ENCODE results near the gene SYT2.

SYT2 gene

DNA sequence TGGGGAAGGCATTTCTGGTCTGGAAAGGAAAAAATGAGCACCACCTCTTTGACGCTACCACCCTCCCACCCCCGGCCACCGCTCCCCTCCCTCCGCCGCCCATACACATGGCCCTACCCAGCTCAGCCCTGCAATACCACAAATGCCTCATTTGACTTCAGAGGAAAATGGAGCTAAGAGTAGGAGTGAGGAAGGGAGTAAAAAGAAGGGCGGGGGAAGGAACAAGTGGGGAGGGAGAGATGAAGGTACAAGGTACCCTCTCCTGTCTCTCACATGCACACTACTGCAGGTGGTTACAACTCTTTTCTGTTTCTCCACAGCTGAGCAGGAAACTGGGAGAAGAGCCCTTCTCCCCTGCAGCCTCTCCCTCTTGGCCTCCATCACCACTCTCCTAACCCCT is 7.1 kb downstream of the SYT2 start:
- no peak for DNase-seq

DNA sequence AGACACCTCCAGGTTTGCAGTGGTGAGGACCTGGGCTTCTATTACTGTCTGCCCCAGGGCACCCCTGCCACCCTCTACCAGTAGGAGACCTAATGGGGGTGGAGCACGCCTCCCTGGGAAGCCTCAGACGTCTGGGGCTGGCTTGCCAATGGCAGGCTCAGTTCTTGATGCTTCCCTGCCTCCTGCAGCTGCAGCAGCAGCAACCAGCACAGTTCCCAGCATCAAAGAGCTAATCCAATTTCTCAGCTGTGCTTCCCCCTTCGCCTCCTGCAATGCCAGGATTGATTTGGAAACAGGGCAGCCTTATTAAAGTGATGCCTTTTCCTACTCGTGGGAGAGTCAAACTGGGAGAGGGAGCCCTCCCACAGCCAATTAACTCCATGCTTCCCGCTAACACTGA is 8.2 kb downstream of the SYT2 start:
- no peak for DNase-seq

DNA sequence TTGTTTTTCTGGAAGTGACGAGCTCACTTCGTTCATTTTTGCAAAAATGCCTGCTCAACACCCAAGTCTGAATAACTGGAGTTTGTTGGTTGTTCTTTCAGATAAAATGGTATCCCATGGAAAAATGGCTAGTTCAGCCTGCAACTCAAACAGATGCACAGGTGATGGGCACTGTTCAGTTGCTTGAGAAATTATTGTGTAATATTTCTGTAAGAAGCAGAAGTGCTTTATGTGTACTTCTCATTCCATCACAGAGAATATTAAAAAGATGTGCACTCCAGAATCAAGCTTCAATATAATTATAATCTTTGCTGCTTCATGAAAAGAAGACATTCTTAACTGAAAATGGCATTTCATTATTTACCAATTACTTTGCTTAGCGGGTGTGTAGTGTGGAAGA is 9.1 kb downstream of the SYT2 start:
- DNase-seq, result no peak

DNA sequence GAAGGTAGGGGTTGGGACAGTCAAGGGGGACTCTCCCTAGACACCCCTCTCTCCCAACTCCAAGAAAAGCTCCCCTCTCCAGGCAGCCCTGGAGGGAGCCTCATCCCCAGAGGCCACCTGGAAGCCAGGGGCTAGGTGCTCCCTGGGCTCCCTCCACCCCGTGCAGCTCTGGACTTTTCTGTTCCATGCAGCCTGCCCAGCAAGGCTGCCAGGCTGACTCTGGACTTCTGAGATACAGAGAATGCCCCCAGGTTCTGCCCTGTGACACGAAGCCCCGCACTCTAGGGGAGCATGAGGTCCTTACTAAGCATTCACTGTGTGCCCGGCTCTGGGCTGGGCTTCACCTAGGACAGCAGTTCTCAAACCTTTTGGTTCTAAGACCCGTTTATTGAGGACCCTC is 10.2 kb downstream of the SYT2 start:
- no peak for DNase-seq

DNA sequence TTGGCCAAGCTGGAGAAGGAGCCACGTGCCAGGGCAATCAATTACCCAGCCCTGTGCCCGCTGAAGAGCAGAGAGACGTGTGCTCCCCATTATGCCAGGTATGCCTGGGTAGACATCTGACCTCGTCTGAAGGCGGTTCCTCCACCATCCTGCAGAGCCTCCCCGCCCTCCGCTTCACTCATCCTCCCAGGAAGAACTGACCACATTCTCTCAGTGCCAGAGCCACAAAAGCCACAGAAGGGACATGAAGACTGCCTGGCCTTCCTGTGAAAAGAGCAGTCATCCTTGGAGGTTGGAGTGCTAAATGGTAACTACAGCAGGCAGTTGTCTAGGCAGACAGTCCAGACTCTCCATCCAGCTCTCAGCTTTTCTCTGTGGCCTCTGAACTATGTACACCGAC is 12.0 kb downstream of the SYT2 start:
- no peak for DNase-seq

DNA sequence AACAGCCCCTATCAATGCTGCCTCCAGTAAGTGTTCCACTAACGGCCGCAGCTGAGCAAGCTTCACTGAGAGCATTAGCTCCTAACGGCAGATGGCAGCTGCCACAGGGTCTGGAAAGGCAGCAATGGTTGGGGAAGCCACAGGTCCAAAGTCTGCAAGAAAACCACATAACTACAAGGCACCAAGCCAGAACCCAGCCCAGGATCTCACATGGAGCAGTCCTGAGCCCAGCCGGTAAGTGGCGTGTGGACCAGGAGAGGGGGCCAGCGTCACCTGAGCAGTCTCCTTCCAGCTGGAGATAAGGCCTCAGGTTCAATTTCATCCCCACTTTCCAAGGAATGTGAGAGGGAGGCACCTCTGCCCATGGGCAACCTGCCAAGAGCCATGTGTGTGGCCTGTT is 13.2 kb downstream of the SYT2 start:
- DNase-seq, result no peak

- no peak for DNase-seq
Observed at GRCh38 chr1:202694314-202694713, 15.9 kb downstream of the SYT2 start.

DNA sequence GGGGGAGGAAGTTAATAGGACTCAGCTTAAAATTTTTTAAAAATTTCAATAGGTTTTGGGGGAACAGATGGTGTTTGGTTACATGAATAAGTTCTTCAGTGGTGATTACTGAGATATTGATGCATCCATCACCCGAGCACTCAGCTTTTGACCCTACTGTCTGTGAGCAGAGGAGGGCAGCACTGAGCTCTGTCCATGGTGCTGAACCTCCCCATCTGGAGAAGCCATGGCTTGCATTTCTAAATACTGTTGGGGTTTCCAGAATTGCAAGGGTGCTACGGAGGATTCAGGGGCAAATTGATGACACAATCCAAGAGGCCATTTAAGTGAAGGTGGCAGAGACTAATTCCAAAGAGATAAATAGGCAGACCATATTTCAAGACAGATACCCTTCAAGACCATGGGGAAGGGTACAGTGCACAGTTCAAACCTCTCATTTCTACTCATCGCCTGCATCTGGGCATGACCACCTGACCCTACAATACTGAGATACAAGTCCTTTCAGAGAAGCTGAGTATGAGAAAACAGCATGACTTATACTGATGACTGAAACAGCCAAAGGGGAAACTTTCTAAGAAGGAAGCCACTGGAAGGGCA is 17.2 kb downstream of the SYT2 start:
- DNase-seq, result peak; percentile 77

- no peak for DNase-seq
Observed at GRCh38 chr1:202691816-202692215, 18.4 kb downstream of the SYT2 start.

DNA sequence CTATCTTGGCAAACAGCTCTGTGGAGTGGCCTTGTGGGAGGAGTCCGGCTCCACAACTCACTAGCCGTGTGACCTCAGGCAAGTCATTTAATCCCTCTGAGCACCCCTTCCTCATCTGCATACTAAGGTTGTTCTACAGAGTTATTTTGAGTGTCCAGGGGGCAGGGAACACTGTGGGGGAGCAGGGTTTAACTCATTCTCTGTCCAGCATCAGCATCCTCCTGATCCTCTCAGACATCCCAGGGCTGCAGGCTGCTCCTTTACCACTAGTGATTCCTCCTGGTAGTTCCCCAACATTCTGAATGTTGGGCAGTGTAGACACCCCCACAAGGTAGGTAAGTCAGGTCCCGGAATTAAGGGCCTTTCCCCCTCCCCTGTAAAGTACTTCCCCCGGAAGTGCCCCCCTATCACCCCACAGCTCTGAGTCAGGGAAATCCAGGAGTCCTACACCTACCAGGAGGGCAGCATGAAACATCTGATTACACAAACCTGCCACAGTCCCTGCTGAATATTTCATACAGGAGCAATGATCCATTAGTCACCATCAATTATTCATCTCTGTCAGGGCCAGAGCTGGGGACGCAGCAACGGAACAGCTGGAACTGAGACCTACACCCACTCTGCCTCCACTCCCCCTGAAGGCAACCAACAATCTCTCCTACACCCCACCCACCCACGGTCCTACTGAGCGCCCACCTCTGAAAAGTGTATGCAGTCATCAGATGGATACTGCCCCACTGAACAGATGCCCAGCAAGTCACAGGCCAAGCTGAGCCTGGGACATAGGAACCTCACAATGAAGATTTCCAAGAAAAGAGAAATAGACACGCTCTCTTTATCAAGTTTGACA is 20.5 kb downstream of the SYT2 start:
- no peak for DNase-seq

GRCh38 chr1:202689082-202689481 is 21.2 kb downstream of the SYT2 start:
- DNase-seq, result no peak

- DNase-seq, result no peak
Observed at GRCh38 chr1:202688401-202688800, 21.9 kb downstream of the SYT2 start.

GRCh38 chr1:202687798-202688197 is 22.5 kb downstream of the SYT2 start:
- no peak for DNase-seq

DNA sequence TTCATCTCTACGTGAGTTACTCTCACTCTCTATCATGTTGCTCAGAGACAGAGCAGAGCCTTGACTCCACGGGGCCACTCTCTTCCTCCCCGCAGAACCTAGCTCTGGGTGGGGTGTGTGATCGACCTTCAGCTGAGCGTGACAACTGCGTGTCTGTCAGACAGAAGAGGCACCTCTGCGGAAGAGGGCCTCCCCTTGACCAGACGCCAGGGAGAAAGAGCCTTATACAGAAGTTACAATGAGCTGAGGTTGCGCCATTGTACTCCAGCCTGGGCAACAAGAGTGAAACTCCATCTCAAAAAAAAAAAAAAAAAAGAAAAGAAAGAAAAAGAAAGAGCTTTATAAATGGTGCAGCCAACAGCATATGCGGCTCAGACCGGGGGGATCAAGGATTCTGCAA is 22.9 kb downstream of the SYT2 start:
- DNase-seq, result no peak

GRCh38 chr1:202685641-202686040 is 24.6 kb downstream of the SYT2 start:
- DNase-seq, result no peak

GRCh38 chr1:202684716-202685115 is 25.5 kb downstream of the SYT2 start:
- no peak for DNase-seq

DNA sequence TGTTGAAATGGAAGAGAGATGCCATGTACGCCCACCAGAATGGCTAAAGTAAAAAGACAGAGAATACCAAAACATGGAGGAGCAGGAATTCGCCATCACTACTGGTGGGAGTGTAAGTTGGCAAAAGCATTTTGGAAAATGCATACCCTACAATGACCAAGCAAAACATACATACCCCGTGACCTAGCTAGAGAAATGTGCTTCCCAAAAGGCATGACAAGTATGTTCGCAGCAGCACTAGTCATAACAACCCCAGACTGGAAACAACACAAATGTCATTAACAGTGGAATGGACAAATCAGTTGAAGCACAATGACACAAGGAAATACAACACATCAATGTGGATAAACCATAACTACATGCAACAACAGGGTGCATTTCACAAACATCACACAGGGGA is 27.2 kb downstream of the SYT2 start:
- no peak for DNase-seq

GRCh38 chr1:202682477-202682876 is 27.8 kb downstream of the SYT2 start:
- DNase-seq, result no peak

- DNase-seq, result no peak
Observed at GRCh38 chr1:202681736-202682420, 28.4 kb downstream of the SYT2 start.

DNA sequence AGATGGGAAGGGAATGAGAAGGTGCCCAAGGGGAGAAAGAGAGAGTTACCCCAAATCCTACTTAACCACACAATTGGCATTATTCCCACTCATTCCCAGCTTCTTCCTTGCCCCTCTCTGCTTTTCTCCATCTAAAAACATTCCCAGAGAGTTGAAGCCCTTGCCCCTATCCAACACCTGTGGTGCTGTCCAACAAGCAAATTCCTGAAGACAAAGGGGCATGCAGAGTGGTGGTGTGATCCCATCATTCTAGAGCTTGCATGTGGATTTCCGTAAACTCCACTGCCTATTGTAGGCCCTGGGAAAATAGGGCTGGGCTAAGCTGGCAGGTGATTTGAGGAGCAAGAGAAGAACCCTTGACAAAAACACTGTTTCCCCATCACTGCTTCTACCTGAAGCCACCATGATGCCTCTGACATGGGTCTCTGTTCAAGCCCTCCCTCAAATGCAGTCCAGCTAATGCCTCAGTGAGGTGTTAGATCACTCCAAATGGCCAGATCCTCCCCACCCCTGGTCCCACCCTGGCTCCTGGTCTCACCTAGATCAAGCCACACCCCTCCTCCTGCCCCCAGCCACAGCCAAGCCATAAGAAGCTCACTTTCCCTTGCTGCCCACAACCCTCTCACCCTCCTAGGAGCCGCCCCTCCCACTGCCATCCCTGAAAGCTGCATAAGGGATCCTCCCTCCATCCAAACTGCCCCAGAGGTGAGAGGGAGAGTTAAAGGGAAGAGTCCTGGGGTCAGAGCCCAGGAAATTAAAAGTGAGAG is 29.5 kb downstream of the SYT2 start:
- no peak for DNase-seq

DNA sequence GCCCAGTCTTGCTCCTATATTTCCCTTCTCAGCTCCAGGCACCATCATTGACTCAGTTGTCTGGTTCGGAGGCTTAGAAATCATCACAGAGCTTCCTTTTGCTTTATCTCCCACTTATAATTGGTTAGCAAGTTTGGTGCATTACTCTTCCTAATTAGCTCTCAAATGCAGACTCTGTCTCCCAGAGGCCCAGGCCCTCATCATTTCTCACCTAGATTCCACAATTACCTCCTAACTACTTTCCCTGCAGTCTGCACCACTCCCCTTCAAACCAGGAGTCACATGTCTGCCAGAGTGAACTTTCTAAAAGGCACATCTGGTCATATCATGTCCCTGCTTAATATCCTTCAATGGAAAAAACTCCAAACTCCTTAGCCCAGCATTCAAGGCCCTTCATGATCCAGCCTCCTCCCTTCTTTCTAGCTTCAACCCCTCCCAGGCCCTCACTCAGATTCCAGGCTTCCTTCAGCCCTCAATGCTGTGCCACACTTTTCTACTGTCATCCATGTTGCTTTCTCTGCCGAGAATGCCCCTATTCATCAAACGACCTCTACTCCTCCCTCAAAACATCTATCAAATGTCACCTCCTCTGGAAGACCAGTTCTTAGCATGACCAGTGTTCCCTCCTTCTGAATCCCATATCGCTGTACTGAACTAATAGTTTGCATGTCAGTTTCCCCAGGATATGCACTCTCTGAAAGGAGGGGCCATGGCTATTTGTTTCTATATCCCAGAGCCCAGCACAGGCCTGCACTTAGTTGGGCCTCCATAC is 30.7 kb downstream of the SYT2 start:
- no peak for DNase-seq

DNA sequence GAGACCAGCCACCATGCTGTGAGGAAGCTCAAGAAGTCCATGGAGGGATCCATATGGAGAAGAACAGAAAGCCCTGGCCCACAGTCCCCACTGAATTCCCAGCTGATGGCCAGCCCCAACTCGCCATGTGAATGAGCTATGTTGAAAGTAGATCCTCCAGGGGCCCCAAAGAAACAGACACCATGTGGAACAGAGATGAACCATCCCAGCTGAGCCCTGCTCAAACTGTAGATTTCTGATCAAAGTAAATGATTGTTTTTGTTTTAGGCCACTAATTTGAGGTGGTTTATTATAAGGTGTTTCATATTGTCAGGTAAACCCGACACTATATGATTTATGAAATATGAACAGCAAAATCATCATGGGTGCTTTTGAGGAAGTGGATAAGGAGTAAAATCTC is 32.8 kb downstream of the SYT2 start:
- no peak for DNase-seq

- no peak for DNase-seq
Observed at GRCh38 chr1:202673531-202673930, 36.7 kb downstream of the SYT2 start.
